OCI-LY3 (cell line): Measurements from ENCODE around the gene PSMD14.

Source experiments
- CTCF ChIP-seq: fragments of 200-600, 300-600 bp; sonication (generic); IDR thresholded peaks from 2 replicates; pipeline ENCODE4 v1.5.1; 2014; ENCODE audit warnings: antibody characterized with exemption, low read length, low read depth
- EZH2phosphoT487 ChIP-seq: fragments of 200-600 bp; shearing (Covaris generic); IDR thresholded peaks from 2 replicates; pipeline ENCODE4 v1.6.1; 2018; ENCODE audit warnings: antibody characterized with exemption, mixed run types, low read depth

- TF ChIP-seq CTCF = no peak
- TF ChIP-seq EZH2phosphoT487 = no peak
Observed at GRCh38 chr2:161448431-161448830, 140.2 kb downstream of the PSMD14 start.
